HCT116 (cell line): ENCODE results near the gene MERTK. TPM values are rescaled to one million over a fixed set of nuclear protein-coding genes. Genes with fewer than 3 reads are reported as not detected.

Experiments
- ATAC-seq: fragments of 200-7000 bp; cut with Tn5 transposase; 2 replicates; pipeline ENCODE4 v1.9.1; 2020; ENCODE audit warnings: mild to moderate bottlenecking, moderate library complexity
- BruUV-seq: library from RNA; stranded (reverse); fragments of 400-500 nt; replicated peaks from 2 replicates; lab custom pipeline; 2021; lab: Mats Ljungman, UMichigan
- CTCF ChIA-PET: fragments of 300-600 bp; sonication (Branson Sonifier 250); formaldehyde crosslinking; loops from one replicate; lab custom pipeline; 2021; ENCODE audit warnings: antibody characterized with exemption; lab: Charles Lee
- POLR2A ChIA-PET: fragments of 300-600, 350-600 bp; sonication (Branson Sonifier 250); formaldehyde crosslinking; loops from one replicate; lab custom pipeline; 2021; ENCODE audit warnings: antibody characterized with exemption; lab: Charles Lee
- RAD21 ChIA-PET, 2 experiments: fragments of 300-600 bp; sonication (Branson Sonifier 250); formaldehyde crosslinking; loops; one replicate each; lab custom pipeline; 2023; ENCODE audit warnings: low total read pairs in 2 of 2; ENCODE audit not compliant: uncharacterized antibody in 2 of 2, unreplicated experiment in 2 of 2, low non-redundant PET in 1 of 2; lab: Charles Lee
- DNase-seq: peaks from one replicate; pipeline ENCODE4 v3.0.0-alpha.2; 2010; ENCODE audit warnings: low read depth, low spot score
- H2AFZ ChIP-seq: fragments of 200-600 bp; shearing (Covaris generic), sonication (generic); 2 replicates; pipeline ENCODE4 v1.6.1; 2017; ENCODE audit warnings: low read depth, mixed run types, mixed read lengths, antibody characterized with exemption, low read length; ENCODE audit not compliant: poor library complexity, severe bottlenecking
- H3K27ac ChIP-seq: 2 replicates; pipeline ENCODE4 v1.5.1; 2012; ENCODE audit warnings: low read depth, low read length
- H3K27me3 ChIP-seq: fragments of 200-600 bp; sonication (generic); 2 replicates; pipeline ENCODE4 v1.6.1; 2016; ENCODE audit warnings: mixed run types, low read length, mixed read lengths; ENCODE audit not compliant: insufficient read depth
- H3K36me3 ChIP-seq, 2 experiments: fragments of 200-500 bp in 1 of 2; fragments of 200-600 bp in 1 of 2; sonication (Bioruptor generic) in 1 of 2; sonication (generic) in 1 of 2; 2 replicates each; pipeline versions ENCODE4 v1.5.1 to v1.6.1; 2014 to 2016; ENCODE audit warnings: low read length in 2 of 2, inconsistent platforms in 1 of 2, mixed read lengths in 1 of 2, mixed run types in 1 of 2; ENCODE audit not compliant: insufficient read depth in 2 of 2, control insufficient read depth in 1 of 2
- H3K4me1 ChIP-seq, 2 experiments: fragments of 200-600 bp in 1 of 2; sonication (generic) in 1 of 2; 2 replicates each; pipeline versions ENCODE4 v1.5.1 to v1.6.1; 2012 to 2017; ENCODE audit warnings: low read length in 2 of 2, inconsistent platforms in 1 of 2, mild to moderate bottlenecking in 1 of 2, mixed read lengths in 1 of 2, mixed run types in 1 of 2, moderate library complexity in 1 of 2; ENCODE audit not compliant: insufficient read depth in 2 of 2, control insufficient read depth in 1 of 2
- H3K4me2 ChIP-seq: fragments of 200-600 bp; sonication (generic); 2 replicates; pipeline ENCODE4 v1.6.1; 2017; ENCODE audit warnings: mixed run types, low read length, mixed read lengths
- H3K4me3 ChIP-seq, 2 experiments: fragments of 200-600 bp in 1 of 2; sonication (generic) in 1 of 2; replicated peaks in 1 of 2; 2 replicates each; pipeline ENCODE4 v1.5.1; 2011 to 2016; ENCODE audit warnings: low read length in 2 of 2, control low read depth in 1 of 2, low read depth in 1 of 2, mild to moderate bottlenecking in 1 of 2, mixed read lengths in 1 of 2, mixed run types in 1 of 2
- H3K79me2 ChIP-seq: fragments of 200-600 bp; sonication (generic); 2 replicates; pipeline ENCODE4 v1.6.1; 2017; ENCODE audit warnings: mild to moderate bottlenecking, mixed run types, low read length, moderate library complexity, mixed read lengths; ENCODE audit not compliant: insufficient read depth
- H3K9ac ChIP-seq: fragments of 200-600 bp; sonication (generic); 2 replicates; pipeline ENCODE4 v1.6.1; 2016; ENCODE audit warnings: low read length, mixed read lengths
- H3K9me2 ChIP-seq: fragments of 200-600 bp; sonication (generic), shearing (Covaris generic); 2 replicates; pipeline ENCODE4 v1.6.1; 2017; ENCODE audit warnings: mixed run types, mild to moderate bottlenecking, moderate library complexity; ENCODE audit not compliant: insufficient read depth
- H3K9me3 ChIP-seq, 2 experiments: fragments of 200-500 bp in 1 of 2; fragments of 200-600 bp in 1 of 2; sonication (Bioruptor generic) in 1 of 2; sonication (generic) in 1 of 2; 2 replicates each; pipeline ENCODE4 v1.6.1; 2014 to 2017; ENCODE audit warnings: low read length in 2 of 2, mixed read lengths in 2 of 2, inconsistent platforms in 1 of 2, low read depth in 1 of 2, mild to moderate bottlenecking in 1 of 2, mixed run types in 1 of 2, moderate library complexity in 1 of 2; ENCODE audit not compliant: control insufficient read depth in 1 of 2, insufficient read depth in 1 of 2
- H4K20me1 ChIP-seq: fragments of 200-600 bp; sonication (generic), shearing (Covaris generic); 2 replicates; pipeline ENCODE4 v1.6.1; 2017; ENCODE audit warnings: mixed run types, mild to moderate bottlenecking, moderate library complexity; ENCODE audit not compliant: insufficient read depth
- CBX3 ChIP-seq: IDR thresholded peaks from 2 replicates; pipeline ENCODE4 v1.6.1; 2012; ENCODE audit warnings: low read depth
- CEBPB ChIP-seq: IDR thresholded peaks from 2 replicates; pipeline ENCODE4 v1.6.1; 2012; ENCODE audit warnings: low read depth
- EGR1 ChIP-seq: IDR thresholded peaks from 2 replicates; pipeline ENCODE4 v1.6.1; 2012; ENCODE audit warnings: low read depth
- ELF1 ChIP-seq: IDR thresholded peaks from 2 replicates; pipeline ENCODE4 v1.6.1; 2012; ENCODE audit warnings: low read depth, borderline replicate concordance
- EZH2phosphoT487 ChIP-seq: fragments of 200-600 bp; IDR thresholded peaks from 2 replicates; pipeline ENCODE4 v1.6.1; 2018; ENCODE audit warnings: antibody characterized with exemption, borderline replicate concordance
- POLR2A ChIP-seq: IDR thresholded peaks from 2 replicates; pipeline ENCODE4 v1.7.0; 2011; ENCODE audit warnings: borderline replicate concordance; ENCODE audit not compliant: insufficient read depth, insufficient read length; ENCODE audit errors: extremely low read depth
- POLR2AphosphoS5 ChIP-seq: IDR thresholded peaks from 2 replicates; pipeline ENCODE4 v1.6.1; 2011; ENCODE audit warnings: mild to moderate bottlenecking, low read depth, low read length, moderate library complexity
- RAD21 ChIP-seq: IDR thresholded peaks from 2 replicates; pipeline ENCODE4 v1.6.1; 2012; ENCODE audit warnings: low read depth, mild to moderate bottlenecking
- REST ChIP-seq: IDR thresholded peaks from 2 replicates; pipeline ENCODE4 v1.6.1; 2012; ENCODE audit warnings: low read depth
- SIN3A ChIP-seq: IDR thresholded peaks from 2 replicates; pipeline ENCODE4 v1.6.1; 2012; ENCODE audit warnings: low read depth
- SRF ChIP-seq: IDR thresholded peaks from 2 replicates; pipeline ENCODE4 v1.6.1; 2012; ENCODE audit warnings: low read depth
- YY1 ChIP-seq: IDR thresholded peaks from 2 replicates; pipeline ENCODE4 v1.6.1; 2011; ENCODE audit warnings: low read length, low read depth, moderate library complexity, mild to moderate bottlenecking; ENCODE audit not compliant: insufficient replicate concordance; ENCODE audit errors: extremely low read depth
- ZFX ChIP-seq: fragments of 450-650 bp; IDR thresholded peaks from 2 replicates; pipeline ENCODE4 v1.6.1; 2017
- intact Hi-C: fragments of 100-400 bp; cut with micrococcal nuclease; formaldehyde crosslinking; loops from 2 replicates; pipeline ENCODE4 v1.10.0; 2022
- total RNA-seq: library from RNA; stranded (reverse); gene quantifications from one replicate; pipeline ENCODE4 v1.2.1, GENCODE V29; 2021; ENCODE audit not compliant: unreplicated experiment

Gene MERTK
- total RNA-seq, 1 experiment from 2014 or later = 5.7 TPM

- Histone ChIP-seq H3K9ac (no peak overlapping the region), H4K20me1 (no peaks in the 10 kb centered on the region), H3K4me2 (no peak overlapping the region), H3K9me2 (no peaks in the 10 kb centered on the region), H3K9me3 (no peaks in the 10 kb centered on the region), H3K36me3 (peaks cover under 1 to 10% of the 10 kb centered on the region in 2 experiments; a peak in 1 of 4 replicates), H3K27ac (no peak overlapping the region), H3K4me3 (no peak overlapping the region), H2AFZ (no peak overlapping the region), H3K27me3 (no peaks in the 10 kb centered on the region), H3K79me2 (peaks cover 6% of the 10 kb centered on the region), H3K4me1 (peaks cover 7 to 8% of the 10 kb centered on the region in 2 experiments)
- no TSS peak for BruUV-seq
- POLR2A ChIA-PET = no interaction called here
- DNase-seq (no peak), ATAC-seq (no peak)
- CTCF ChIA-PET = no interaction called here
- RAD21 ChIA-PET = no interaction called here
- TF ChIP-seq EZH2phosphoT487 (no peak), RAD21 (no peak), CEBPB (no peak), ZFX (no peak), EGR1 (no peak), CBX3 (no peak), REST (no peak), ELF1 (no peak), YY1 (no peak), POLR2A (no peak), SRF (no peak), SIN3A (no peak), POLR2AphosphoS5 (no peak)
- intact Hi-C loops = no loop called here
These were observed 163.4 kb downstream of the MERTK start for GRCh38 chr2:112061840-112062239.
